WTC11 (cell line): ENCODE results near the gene ZNF322. TPM values are rescaled to one million over a fixed set of nuclear protein-coding genes. Genes with fewer than 3 reads are reported as not detected.

ENCODE experiments used
- ATAC-seq: fragments of 200-7000 bp; cut with Tn5 transposase; 2 replicates; pipeline ENCODE4 v1.10.0; 2021; ENCODE audit warnings: mild to moderate bottlenecking, moderate library complexity
- CTCF ChIA-PET: fragments of 300-600 bp; sonication (Branson Sonifier 250); formaldehyde crosslinking; loops from one replicate; lab custom pipeline; 2021; ENCODE audit warnings: antibody characterized with exemption; lab: Charles Lee
- POLR2A ChIA-PET: fragments of 350-600 bp; sonication (Branson Sonifier 250); formaldehyde crosslinking; loops from one replicate; lab custom pipeline; 2021; ENCODE audit warnings: antibody characterized with exemption; lab: Charles Lee
- DNase-seq: peaks from one replicate; pipeline ENCODE4 v3.0.0; 2021; ENCODE audit warnings: low spot score
- H3K27ac Mint-ChIP-seq: 2 replicates; pipeline ENCODE4 v1.8.0; 2021; ENCODE audit warnings: mixed read lengths
- H3K27me3 Mint-ChIP-seq: 2 replicates; pipeline ENCODE4 v1.8.0; 2021; ENCODE audit warnings: low read depth, mild to moderate bottlenecking, moderate library complexity, mixed read lengths
- H3K36me3 Mint-ChIP-seq: 2 replicates; pipeline ENCODE4 v1.8.0; 2021; ENCODE audit warnings: mixed read lengths
- H3K4me1 Mint-ChIP-seq: 2 replicates; pipeline ENCODE4 v1.8.0; 2022; ENCODE audit warnings: mixed read lengths
- H3K4me3 Mint-ChIP-seq: 2 replicates; pipeline ENCODE4 v1.8.0; 2021; ENCODE audit warnings: mild to moderate bottlenecking, moderate library complexity, mixed read lengths
- H3K9me3 Mint-ChIP-seq: 2 replicates; pipeline ENCODE4 v1.8.0; 2021; ENCODE audit warnings: mixed read lengths
- AR ChIP-seq: fragments of 250-450 bp; sonication (Bioruptor Pico); IDR thresholded peaks from 2 replicates; pipeline ENCODE4 v1.9.0; 2021; ENCODE audit warnings: mild to moderate bottlenecking
- ATF2 ChIP-seq: sonication (generic); formaldehyde crosslinking; IDR thresholded peaks from 2 replicates; pipeline ENCODE4 v1.8.1; 2022; ENCODE audit warnings: low read depth, missing genetic modification reagents, borderline replicate concordance
- E2F5 ChIP-seq: sonication (generic); formaldehyde crosslinking; IDR thresholded peaks from 2 replicates; pipeline ENCODE4 v1.8.1; 2022; ENCODE audit warnings: mild to moderate bottlenecking, moderate library complexity, missing genetic modification reagents
- ELF4 ChIP-seq: sonication (generic); formaldehyde crosslinking; IDR thresholded peaks from 2 replicates; pipeline ENCODE4 v1.8.1; 2022; ENCODE audit warnings: low read depth, mild to moderate bottlenecking, moderate library complexity, missing genetic modification reagents
- EMX1 ChIP-seq: fragments of 250-450 bp; sonication (Bioruptor Pico); IDR thresholded peaks from 2 replicates; pipeline ENCODE4 v1.8.0; 2021; ENCODE audit warnings: mild to moderate bottlenecking
- ESRRA ChIP-seq: sonication (generic); formaldehyde crosslinking; IDR thresholded peaks from 2 replicates; pipeline ENCODE4 v1.8.1; 2022; ENCODE audit warnings: mild to moderate bottlenecking, missing genetic modification reagents, borderline replicate concordance
- GABPB1 ChIP-seq: sonication (generic); formaldehyde crosslinking; IDR thresholded peaks from 2 replicates; pipeline ENCODE4 v1.8.1; 2023; ENCODE audit warnings: mild to moderate bottlenecking, missing genetic modification reagents
- GTF2I ChIP-seq: fragments of 250-450 bp; sonication (Bioruptor Pico); conservative IDR thresholded peaks from 2 replicates; pipeline ENCODE4 v1.4.0; 2021; ENCODE audit warnings: mild to moderate bottlenecking
- MXD4 ChIP-seq: fragments of 250-450 bp; sonication (Bioruptor Pico); IDR thresholded peaks from 2 replicates; pipeline ENCODE4 v1.8.0; 2021; ENCODE audit warnings: mild to moderate bottlenecking, moderate library complexity, borderline replicate concordance
- NFYB ChIP-seq: sonication (generic); formaldehyde crosslinking; conservative IDR thresholded peaks from 2 replicates; pipeline ENCODE4 v1.8.0; 2022; ENCODE audit warnings: low read depth, missing genetic modification reagents
- OVOL2 ChIP-seq: fragments of 250-450 bp; sonication (Bioruptor Pico); IDR thresholded peaks from 2 replicates; pipeline ENCODE4 v1.9.0; 2021; ENCODE audit warnings: mild to moderate bottlenecking, borderline replicate concordance
- PREB ChIP-seq: sonication (generic); formaldehyde crosslinking; IDR thresholded peaks from 2 replicates; pipeline ENCODE4 v1.8.1; 2022; ENCODE audit warnings: mild to moderate bottlenecking, missing genetic modification reagents, moderate library complexity, borderline replicate concordance
- USF1 ChIP-seq: sonication (generic); formaldehyde crosslinking; IDR thresholded peaks from 2 replicates; pipeline ENCODE4 v1.8.0; 2022; ENCODE audit warnings: mild to moderate bottlenecking, missing genetic modification reagents
- ZNF121 ChIP-seq: sonication (generic); formaldehyde crosslinking; IDR thresholded peaks from 2 replicates; pipeline ENCODE4 v1.8.0; 2023; ENCODE audit warnings: missing genetic modification reagents
- ZNF138 ChIP-seq: sonication (generic); formaldehyde crosslinking; conservative IDR thresholded peaks from 2 replicates; pipeline ENCODE4 v1.8.1; 2022; ENCODE audit warnings: mild to moderate bottlenecking, moderate library complexity, missing genetic modification reagents
- ZNF232 ChIP-seq: sonication (generic); formaldehyde crosslinking; IDR thresholded peaks from 2 replicates; pipeline ENCODE4 v1.8.0; 2022; ENCODE audit warnings: mild to moderate bottlenecking, missing genetic modification reagents
- ZNF317 ChIP-seq: sonication (generic); formaldehyde crosslinking; IDR thresholded peaks from 2 replicates; pipeline ENCODE4 v1.8.1; 2023; ENCODE audit warnings: low read depth, mild to moderate bottlenecking, moderate library complexity, missing genetic modification reagents, borderline replicate concordance
- ZNF396 ChIP-seq: fragments of 250-450 bp; sonication (Bioruptor Pico); IDR thresholded peaks from 2 replicates; pipeline ENCODE4 v1.8.0; 2021; ENCODE audit warnings: mild to moderate bottlenecking, moderate library complexity, borderline replicate concordance
- ZNF671 ChIP-seq: fragments of 250-450 bp; sonication (Bioruptor Pico); IDR thresholded peaks from 2 replicates; pipeline ENCODE4 v1.8.0; 2021; ENCODE audit warnings: mild to moderate bottlenecking
- total RNA-seq: library from RNA; stranded (reverse); gene quantifications from 3 replicates; pipeline ENCODE4 v1.2.3, GENCODE V29; 2021
- TF ChIP-seq, protein P1 (sequence below): sonication (generic); formaldehyde crosslinking; conservative IDR thresholded peaks from 2 replicates; pipeline ENCODE4 v1.8.1; 2022; ENCODE audit warnings: mild to moderate bottlenecking, missing genetic modification reagents
- TF ChIP-seq, protein P2 (sequence below): sonication (generic); formaldehyde crosslinking; IDR thresholded peaks from 2 replicates; pipeline ENCODE4 v1.8.1; 2022; ENCODE audit warnings: low read depth, mild to moderate bottlenecking, moderate library complexity, missing genetic modification reagents, borderline replicate concordance

The ZNF322 gene
- total RNA-seq, 1 experiment from 2014 or later: 42.9 TPM

- TF ChIP-seq ZNF396 (CRISPR knock-in tag) (no peak), MXD4 (no peak), NFYB (CRISPR knock-in tag) (no peak), E2F5 (CRISPR knock-in tag) (no peak), ZNF121 (CRISPR knock-in tag) (no peak)
Observed at GRCh38 chr6:26640806-26641205, 18.7 kb downstream of the ZNF322 start (continued).

GRCh38 chr6:26629359-26629758 lies 30.2 kb downstream of the ZNF322 start:
- H3K4me3 Mint-ChIP-seq: no peak overlapping the region
- H3K4me1 Mint-ChIP-seq: no peaks in the 10 kb centered on the region
- no peak for ATAC-seq
- CTCF ChIA-PET: no interaction called here
- H3K27ac Mint-ChIP-seq: no peak overlapping the region
- TF ChIP-seq MXD4 (no peak), ZNF138 (CRISPR knock-in tag) (no peak), OVOL2 (CRISPR knock-in tag) (no peak), ESRRA (CRISPR knock-in tag) (no peak), AR (CRISPR knock-in tag) (no peak), ZNF232 (CRISPR knock-in tag) (no peak), ATF2 (CRISPR knock-in tag) (no peak), GABPB1 (CRISPR knock-in tag) (no peak), ZNF317 (CRISPR knock-in tag) (no peak), ZNF671 (CRISPR knock-in tag) (no peak), EMX1 (CRISPR knock-in tag) (no peak)
- TF ChIP-seq, protein P1, sequence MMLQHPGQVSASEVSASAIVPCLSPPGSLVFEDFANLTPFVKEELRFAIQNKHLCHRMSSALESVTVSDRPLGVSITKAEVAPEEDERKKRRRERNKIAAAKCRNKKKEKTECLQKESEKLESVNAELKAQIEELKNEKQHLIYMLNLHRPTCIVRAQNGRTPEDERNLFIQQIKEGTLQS (CRISPR knock-in tag): no peak
- H3K27me3 Mint-ChIP-seq: no peaks in the 10 kb centered on the region
- POLR2A ChIA-PET: no interaction called here
- peaks cover 11% of the 10 kb centered on the region for H3K9me3 Mint-ChIP-seq
- H3K36me3 Mint-ChIP-seq: peaks cover 5% of the 10 kb centered on the region; the same call in 1 of the 2 replicates
- no peak for DNase-seq

DNA sequence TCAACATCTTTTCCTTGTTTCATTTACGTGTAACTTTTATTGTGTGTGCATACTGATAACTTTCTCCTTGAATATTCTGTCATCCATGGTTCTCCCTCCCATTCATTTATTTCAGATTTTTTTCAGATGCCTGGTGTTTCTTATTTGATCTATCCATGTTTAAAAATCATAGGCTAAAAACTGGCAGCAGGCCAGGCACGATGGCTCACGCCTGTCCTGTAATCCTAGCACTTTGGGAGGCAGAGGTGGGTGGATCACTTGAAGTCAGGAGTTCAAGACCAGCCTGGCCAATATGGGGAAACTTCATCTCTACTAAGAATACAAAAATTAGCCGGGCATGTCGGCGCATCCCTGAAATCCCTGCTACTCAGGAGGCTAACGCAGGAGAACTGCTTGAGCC lies 31.7 kb downstream of the ZNF322 start:
- ATAC-seq: no peak
- no peak for DNase-seq
- Mint-ChIP-seq H3K27ac (no peak overlapping the region), H3K4me1 (no peaks in the 10 kb centered on the region), H3K9me3 (peaks cover 19% of the 10 kb centered on the region), H3K27me3 (no peaks in the 10 kb centered on the region; the same call in 1 of the 2 replicates), H3K4me3 (no peak overlapping the region)
- POLR2A ChIA-PET: no interaction called here
- no peak for TF ChIP-seq NFYB (CRISPR knock-in tag)
- TF ChIP-seq, all 79 proteins: peak for 0
- peaks cover 5% of the 10 kb centered on the region; the same call in 1 of the 2 replicates for H3K36me3 Mint-ChIP-seq
- CTCF ChIA-PET: no interaction called here

GRCh38 chr6:26624557-26624956 lies 35.0 kb downstream of the ZNF322 start:
- DNase-seq (no peak), ATAC-seq (no peak)
- Mint-ChIP-seq H3K9me3 (peaks cover 19% of the 10 kb centered on the region), H3K4me1 (no peaks in the 10 kb centered on the region), H3K27ac (no peak overlapping the region), H3K36me3 (peaks cover 5% of the 10 kb centered on the region; the same call in 1 of the 2 replicates), H3K27me3 (peaks cover 6% of the 10 kb centered on the region; the same call in 1 of the 2 replicates), H3K4me3 (no peak overlapping the region)
- CTCF ChIA-PET: no interaction called here
- TF ChIP-seq PREB (CRISPR knock-in tag) (no peak), GTF2I (CRISPR knock-in tag) (peak; percentile 71; the same call in 1 of the 2 replicates), ELF4 (CRISPR knock-in tag) (no peak), USF1 (CRISPR knock-in tag) (no peak), ZNF671 (CRISPR knock-in tag) (no peak), ESRRA (CRISPR knock-in tag) (no peak)
- TF ChIP-seq, protein P2, sequence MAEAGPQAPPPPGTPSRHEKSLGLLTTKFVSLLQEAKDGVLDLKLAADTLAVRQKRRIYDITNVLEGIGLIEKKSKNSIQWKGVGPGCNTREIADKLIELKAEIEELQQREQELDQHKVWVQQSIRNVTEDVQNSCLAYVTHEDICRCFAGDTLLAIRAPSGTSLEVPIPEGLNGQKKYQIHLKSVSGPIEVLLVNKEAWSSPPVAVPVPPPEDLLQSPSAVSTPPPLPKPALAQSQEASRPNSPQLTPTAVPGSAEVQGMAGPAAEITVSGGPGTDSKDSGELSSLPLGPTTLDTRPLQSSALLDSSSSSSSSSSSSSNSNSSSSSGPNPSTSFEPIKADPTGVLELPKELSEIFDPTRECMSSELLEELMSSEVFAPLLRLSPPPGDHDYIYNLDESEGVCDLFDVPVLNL: no peak
- POLR2A ChIA-PET: no interaction called here
